Stimulated activated CD4-positive, alpha-beta T cell treated with anti-CD3 and anti-CD28 coated beads, Interleukin-2, amount 100 ng/mL, for 4 hours (primary cell): ENCODE measurements around the gene FRMD4A.

Experiments
- DNase-seq: peaks from one replicate; pipeline ENCODE4 v3.0.0-alpha.2; 2020; ENCODE audit warnings: low read depth

FRMD4A gene

DNA sequence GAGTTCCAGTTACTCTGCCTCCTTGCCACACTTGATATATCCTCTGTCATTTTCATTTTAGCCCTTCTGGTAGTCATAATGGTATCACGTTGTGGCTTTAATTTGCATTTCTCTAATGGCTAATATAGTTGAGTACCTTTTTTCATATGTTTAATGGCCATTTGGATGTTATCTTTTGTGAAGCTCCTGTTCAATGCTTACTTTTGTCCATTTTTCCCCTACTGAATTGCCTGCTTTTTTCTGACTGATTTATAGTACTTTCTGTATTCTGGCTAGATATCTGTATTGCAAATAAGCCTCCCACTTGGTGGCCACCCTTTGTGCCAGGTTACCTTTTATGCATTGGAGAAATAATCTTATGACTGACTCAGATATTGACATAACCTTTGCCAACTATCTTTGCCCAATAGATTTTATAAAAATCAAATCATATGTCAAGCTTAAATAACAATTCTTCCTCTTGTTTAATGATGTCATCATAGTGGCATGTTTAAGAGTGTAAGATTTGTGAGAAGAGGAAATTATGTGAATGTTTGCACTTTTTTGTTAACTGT, 693.3 kb downstream of the FRMD4A start:
- DNase-seq = no peak

DNA sequence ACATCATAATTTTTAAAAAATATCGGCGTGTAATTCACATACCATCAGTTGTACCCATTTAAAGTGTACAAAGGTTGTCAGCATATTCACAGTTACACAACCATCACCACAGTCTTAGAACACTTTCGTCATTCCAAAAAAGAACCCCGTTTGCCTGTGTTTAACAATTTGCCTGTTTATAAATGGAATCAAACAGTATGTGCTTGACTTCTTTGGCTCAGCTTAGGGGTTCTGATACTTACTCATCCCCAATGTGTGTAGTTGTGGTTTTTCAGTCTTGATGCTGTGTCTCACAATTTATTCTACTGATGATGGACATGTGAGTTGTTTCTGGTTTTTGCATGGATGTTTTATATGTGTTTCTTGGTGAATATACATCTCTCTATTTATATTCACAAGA, 693.9 kb downstream of the FRMD4A start:
- DNase-seq = no peak

DNA sequence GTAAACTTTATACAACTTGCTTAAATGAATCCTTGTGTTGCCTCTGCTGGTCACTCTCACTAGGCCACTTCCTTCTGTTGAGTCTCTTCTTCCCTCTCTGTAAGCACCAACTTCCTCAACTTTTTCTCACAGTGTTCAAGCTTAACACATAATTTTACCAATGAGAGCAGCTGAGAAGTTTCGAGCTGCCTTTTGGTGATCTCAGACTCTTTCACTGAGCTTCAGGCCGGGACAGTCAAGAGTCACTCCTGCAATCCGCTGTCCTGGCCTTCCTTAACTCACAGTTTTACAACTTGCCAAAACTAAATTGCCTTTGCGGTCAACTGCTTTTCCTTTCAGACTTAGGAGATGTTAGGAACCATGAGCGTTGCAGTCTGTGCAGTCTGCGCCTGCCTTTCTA, 696.5 kb downstream of the FRMD4A start:
- no peak for DNase-seq

DNA sequence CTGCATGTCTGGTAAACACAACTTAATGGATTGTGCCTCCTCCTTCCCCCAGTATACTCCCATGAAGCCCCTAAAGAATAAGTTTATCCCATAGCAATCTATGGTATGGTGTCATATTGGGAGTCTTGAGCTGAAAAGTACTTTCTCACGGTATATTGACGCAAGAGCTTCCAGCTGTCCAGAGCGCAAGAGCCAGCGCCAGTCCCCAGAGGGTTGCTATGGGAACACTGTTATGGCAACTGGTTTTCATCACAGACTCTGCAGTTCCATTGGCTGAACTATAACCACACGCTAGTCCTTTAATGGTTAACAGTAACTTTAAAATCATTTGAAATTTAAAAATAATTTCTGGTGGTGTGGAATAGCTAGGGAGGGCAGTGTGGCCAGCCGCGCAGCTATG, 697.0 kb downstream of the FRMD4A start:
- DNase-seq = no peak

DNA sequence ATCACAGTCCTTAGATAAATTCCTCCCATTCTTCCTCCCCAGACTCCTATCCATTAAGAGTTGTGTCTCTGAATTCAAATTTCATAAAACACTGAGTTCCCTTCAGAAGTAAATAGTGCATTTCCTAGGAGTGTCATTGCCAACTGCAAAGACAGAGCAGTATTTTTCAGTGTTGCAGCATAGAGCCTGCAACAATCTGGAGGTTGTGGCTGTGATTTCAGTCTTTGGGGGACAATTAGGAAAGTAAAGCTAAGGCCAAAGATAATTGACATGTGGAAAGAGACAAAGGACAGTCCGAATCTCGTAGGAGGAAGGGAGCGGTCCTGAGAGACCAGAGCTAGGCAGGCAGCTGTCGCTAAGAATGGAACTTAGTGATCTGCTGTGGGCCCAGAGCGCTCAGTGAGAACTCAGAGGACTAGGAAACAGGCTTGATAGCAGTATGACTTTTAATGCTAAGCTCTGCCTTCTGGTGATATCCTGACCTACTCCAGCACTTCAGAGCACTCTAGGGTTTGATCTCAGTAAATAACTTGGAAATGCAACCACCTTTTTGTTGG, 697.8 kb downstream of the FRMD4A start:
- DNase-seq = no peak

DNA sequence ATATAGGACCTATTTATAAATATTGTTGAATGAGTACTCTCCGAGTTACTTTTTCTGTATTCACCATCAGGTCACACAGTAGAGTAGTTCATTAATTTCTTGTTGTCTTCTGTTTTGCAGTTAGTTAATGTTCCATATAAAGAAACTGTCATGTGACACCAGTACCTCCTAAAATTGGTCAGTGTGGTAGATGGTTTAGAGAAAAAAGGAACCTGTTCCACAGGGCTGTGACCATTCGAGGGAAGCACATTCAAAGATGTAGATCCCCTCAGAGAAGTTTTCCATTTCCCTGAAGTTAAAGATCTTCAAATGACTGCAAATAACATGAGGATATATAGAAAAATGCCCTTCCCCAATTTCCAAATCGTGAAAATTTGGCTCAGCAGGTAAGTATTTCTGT, 698.3 kb downstream of the FRMD4A start:
- no peak for DNase-seq

DNA sequence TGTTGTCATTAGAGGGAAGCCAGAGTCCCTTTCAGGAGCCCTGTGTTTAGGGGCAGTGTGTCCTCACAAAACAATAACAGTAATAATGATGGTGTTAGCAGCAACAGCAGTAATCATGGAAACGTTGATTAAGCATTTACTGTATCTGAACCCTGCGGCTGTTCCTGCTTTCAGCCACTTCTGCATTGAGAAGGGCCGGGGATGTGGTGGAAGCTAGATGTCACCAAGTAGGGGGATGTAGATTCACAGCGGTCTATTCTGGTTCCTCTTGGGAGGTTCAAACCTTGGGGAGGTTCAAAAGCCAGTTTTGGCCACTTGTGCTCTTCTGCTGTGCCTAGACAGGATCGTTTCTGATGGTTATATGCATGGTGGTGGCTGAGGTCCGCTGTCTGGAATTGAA, 699.1 kb downstream of the FRMD4A start:
- no peak for DNase-seq

DNA sequence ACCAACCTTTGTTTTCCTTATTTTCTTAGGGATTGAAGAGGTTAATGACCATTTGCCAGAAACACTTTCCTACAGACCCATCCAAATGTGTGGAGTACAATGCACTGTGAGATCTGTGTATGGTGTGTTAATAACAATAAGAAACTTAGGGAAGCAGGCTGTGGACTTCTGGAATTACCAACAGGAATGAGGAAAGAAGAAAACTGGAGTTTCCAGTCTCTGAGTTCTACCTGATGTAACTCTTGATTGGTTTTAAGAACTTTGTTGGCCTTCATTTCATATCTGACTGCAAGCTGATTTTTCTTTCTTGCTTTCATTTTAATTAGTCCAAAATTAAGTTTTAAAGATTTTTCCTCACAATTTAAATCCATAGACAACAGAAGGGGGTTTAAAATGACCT, 700.5 kb downstream of the FRMD4A start:
- DNase-seq = no peak

DNA sequence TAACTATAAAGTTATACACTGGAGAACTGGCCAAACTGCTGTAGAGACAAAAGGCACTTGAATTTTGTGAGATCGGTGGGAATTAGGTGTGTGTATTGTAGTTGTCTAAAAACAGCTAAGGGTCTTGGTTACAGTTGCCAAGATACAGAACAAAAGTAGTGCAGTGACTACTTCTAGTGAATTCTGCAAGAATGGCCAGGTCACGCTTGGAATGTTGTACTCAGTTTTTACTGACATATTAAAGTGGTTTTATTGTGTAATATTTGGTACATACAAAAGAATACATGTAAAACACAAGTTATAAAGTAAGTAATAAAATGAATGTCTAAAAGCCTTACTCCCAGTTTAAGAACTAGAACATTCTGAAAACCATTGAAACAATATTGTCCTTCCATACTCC, 701.6 kb downstream of the FRMD4A start:
- no peak for DNase-seq

DNA sequence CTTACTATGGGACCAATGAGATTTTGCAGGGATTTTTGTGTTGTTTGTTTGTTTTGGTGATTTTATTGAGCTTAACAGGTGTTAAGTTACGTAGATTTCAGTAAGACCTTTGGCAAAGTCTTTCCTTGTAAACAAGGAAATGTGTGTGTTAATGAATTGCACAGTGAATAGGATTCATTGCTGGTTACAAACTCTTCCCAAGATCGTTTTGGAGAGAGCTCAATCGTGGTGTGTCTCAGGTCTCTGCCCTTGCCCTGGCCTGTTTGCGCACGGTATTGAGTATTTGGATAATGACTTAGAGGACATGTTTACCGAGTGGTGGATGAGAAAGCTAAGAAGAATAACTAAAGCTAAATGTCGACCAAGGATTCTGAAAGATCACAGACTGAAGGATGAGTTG, 702.1 kb downstream of the FRMD4A start:
- DNase-seq = no peak

DNA sequence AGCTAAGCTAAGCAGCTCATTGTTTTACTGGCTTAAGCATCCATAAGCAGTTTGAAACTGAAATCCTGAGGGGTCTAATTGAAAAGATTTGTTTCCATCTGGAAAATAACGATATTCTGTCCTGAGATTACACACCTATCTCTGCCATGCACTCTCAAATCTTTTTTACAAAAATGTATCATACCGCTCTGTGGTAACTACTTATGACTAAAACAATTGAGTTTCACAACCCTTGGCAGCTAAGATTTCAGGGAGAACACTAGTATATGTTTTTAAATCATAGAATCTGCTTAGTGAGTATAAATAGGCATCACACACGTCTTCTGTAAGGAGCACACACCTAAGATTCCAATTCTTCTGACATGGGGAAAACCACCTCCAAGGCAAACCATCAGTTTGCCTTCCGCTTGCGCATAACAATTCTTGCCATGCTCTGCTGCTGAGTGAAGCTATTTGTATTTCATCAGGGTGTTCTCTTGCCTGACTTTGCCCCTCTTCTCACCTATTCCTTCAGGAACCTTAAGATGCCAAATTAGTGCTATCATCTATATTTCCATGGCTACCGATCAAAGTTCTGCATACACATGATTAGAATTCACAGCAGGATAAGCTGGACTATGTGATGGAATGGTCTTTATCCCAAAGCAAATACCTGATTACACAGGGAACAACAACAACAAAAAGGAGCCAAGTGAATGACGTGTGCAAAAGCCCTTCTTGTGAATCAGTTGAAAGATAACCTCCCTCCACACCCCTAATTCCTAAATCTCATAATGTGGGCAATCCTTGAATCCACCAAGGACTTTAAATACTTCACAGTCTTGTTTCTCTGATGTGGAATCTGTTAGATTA, 703.0 kb downstream of the FRMD4A start:
- DNase-seq = no peak

DNA sequence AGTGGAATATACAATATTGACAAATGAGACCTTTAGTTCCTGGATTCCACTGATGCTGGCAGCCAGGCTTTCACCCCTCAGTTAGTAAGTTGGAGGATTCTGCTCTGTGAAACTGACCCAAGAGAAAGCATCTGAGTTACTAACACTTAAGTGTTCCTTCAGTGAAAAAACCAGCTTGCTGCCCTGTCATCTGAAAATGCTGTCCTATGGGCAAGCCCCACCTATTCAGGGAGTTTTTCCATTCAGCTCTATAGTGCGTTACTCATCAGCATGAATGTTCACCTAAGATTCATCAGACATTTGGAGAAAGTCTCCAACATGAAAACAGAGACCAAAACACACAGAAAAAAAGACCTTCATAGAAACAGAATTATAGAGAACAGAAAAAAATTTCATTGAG, 706.1 kb downstream of the FRMD4A start:
- no peak for DNase-seq

DNA sequence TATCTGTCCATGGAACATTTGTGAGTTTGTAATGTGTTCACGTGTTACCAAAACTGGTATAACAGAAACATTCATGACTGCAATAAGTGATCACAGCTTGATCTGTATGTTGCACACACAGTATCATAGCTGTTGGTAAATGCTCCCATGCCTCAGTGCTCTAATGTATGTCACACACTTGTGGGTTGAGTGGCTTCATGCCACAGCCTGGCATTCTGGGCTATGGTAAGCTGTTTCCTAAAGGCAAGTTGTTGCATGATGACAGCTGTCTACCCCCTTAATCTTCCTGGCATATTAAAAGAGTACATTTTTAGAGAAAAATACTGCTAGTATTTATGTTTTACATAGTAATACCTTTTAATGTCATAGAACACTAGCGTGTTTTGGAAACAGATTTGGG, 708.8 kb downstream of the FRMD4A start:
- no peak for DNase-seq

DNA sequence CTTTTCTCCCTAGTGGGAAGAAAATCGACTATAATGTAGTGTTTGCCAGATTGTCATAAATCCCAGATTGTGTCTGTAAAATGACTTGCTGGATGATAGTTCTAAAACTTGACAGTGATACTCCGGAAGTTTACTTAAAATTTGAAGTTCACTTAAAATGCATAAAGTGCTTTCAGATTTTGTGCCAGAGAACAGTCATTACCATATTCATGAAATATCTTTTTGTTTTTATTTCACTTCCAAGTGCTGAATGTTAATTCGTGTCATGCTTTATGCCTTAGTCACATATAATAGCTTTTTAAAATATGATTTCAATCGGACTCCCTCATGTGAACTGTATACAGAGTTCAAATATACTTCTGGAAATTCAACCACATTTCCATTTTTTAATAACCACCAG, 713.6 kb downstream of the FRMD4A start:
- no peak for DNase-seq

DNA sequence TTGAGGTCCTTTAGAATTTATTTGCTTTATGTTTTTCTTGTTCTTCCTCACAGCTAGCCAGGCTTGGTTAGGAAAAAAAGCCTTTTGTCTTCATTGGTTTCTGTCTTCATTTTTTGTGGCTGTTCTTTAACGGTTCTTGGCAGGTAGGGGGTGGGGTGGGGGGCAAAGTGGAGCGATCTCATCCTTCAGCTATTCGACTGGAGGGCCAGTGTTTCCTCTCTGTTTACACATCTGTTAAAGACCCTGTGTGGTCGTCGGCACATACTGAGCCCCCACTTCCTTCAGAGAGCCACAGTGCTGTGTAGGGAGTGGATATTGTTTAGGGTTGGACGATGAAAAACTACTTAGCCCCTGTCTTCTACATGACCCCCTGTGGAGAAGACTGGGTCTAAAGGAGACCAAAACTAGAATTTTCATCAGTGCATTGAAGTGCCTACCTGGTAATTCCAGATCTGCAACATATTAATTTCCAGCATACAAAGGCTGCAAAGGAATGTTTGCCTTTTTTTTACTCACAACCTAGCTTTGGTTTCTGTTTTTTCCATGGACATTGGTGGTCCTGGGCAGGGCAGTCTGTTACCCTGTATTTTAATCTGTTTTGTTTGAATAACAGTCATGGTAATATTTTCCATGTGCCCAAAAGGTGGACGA, 714.9 kb downstream of the FRMD4A start:
- DNase-seq = no peak

DNA sequence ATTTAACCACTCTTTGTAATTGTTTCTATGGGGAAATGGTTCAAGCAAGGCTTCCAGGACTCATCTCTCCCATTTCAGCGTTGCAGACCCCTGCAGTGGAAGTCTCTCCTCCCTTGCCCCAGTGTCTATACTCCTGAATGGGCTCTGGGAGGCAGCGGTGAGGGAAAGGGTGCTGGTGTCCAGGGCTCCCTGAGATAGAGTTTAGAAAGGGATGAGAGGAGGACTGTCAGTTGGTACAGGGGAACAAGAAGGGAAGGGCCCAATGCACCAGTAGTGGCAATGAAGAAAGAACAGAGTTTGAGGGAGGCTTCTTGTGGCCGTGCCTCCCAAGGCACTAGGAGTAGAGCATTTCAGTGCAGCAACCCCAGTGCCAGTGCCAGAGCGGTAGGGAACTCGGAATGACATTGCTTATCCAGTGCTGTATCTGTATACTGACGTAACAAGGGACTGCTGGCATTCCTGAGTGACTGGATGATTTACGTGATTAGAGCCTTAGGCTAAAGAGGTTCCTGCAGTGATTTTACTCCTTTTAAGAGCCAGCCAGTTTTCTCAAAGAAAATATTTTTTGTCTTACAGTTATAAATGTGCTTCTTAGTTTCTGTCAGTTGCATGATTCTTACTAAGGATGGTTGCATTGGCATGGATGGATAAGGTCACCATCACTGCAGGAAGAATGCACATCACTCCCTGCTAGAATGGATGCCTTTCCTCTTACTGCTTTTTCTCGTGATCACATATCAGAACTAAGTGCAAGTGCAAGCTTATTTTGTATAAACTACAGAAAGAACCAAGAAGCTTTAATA, 716.0 kb downstream of the FRMD4A start:
- DNase-seq = no peak

DNA sequence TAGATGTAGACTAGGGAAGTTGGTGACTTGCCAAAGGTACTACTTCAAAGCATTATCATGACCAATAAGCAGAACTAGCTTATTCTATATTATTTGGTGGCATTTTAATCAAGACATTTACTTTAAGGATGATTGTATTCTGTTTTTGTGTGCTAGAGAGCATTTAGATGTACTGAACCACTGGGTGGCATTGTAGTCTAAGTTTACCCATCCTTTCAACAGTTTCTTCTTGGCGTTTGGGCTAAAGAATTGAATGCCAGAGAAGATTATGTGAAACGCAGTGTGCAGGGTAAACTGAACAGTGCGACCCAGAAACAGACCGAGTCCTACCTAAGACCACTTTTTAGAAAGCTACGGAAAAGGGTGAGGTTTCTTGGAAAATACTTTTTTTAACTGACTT, 717.2 kb downstream of the FRMD4A start:
- DNase-seq = no peak

DNA sequence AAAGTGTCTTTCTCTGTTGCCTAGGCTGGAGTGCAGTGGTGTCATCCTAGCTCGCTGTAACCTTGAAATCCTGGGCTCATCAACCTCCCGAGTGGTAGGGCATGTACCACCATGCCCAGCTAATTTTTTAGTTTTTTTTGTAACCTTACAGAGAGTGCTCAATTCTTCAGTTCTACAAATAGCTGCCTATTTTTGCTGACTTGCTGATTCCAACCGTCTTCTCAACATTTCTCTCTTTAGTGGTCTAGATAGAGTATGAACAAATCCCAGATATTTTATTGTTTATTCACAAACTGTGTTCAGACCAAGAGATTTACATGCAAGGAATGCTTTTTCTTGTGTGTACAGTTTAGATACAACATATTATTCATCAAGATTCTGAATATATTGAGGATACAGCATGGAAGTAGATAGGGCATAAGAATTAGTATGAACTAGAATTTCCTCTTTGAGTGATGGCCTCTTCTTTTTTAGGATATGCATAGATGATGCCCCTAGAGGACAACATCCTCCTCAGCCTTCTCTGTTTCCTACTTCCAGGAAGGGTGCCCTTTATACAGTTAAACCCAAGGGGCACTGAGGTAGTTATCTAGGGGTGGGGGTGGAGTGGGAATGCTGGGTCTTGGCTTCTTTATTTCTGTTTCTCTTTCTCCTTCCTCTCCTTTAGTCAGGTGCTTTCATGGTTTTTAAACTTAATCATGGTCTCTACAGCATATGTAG, 717.9 kb downstream of the FRMD4A start:
- no peak for DNase-seq

DNA sequence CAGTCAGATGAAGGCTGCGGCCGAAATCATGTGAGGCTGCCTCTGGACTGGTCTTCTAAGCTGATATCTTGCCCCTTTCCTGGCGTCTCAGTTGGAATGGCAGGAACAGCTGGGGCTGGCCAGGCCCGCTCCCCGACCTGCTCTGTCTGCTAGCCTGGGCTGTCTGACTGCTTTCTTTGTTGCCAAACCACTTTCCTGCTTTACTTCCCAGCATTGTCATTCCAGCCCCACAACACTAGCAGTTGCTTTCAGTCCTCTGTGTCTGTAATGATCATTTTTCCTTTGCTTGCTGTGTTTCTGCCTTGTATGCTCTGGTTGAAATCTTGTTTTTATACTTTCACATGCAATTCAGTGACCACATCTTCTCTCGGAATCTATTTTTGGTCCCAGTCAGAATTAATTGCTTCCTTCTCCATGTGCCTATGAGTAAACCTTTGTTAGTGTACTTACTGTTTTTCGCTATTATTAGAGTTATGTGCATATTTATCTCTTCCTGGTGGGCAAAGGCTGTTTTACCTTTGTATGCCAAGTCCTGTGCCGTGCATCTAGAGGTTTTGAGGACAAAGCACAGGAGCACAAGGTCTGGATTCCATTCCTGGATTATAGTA, 722.4 kb downstream of the FRMD4A start:
- DNase-seq = no peak

DNA sequence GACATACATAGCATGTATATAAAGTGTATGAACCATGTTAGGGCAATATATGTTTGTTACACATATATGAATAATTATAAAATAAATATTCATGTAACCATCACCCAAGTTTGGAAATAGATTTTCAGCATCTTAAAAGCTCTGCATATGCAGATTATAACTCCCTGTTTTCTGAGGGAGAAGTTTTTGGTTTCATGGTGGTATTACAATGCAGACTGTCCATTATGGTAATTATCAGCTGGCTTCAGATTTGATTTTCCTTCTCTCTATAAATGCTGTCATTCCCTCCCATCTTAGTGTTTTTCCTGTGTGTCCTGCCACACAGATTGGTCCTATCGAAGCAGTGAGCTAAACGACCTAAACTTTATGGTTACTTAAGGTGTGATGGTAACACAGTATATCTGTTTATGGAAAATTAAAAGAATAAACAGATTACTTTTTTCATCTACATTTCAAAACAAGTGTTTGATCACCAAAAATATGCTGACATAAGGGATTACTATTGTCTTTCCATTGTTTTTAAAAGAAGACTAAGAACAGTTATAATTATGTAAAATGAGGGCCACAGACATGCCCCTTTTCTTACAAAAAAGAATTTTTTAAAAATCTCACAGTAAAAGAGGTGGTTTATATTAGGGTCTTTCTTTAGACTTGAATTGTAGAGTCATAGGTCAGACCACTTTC, 726.2 kb downstream of the FRMD4A start:
- DNase-seq = no peak

DNA sequence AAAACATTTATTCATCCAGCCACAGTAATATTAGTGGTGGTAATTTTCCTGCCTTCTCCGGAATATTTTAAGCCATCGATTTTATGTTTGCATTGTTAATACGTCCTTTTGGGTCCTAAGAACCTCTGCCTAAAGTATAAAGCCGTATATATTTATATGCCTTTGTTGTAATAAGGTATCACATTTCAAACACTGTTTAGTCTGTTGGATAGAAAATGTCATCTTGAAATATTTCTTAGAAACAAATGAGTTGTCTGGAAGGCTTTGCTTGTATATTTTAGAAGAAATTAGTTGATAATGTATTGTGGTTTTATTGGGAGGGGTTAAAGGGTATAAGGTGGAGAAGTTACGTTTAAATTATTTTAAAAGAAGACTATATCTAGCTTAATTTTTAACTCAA, 732.8 kb downstream of the FRMD4A start:
- DNase-seq = no peak
